Activated CD4-positive, alpha-beta T cell treated with anti-CD3 and anti-CD28 coated beads, Interleukin-2, amount 10 ng/mL, durations not matched to agents 7 days and 5 days (primary cell): ENCODE data around the gene CXCL16. TPM values are rescaled to one million over a fixed set of nuclear protein-coding genes. Genes with fewer than 3 reads are reported as not detected.
A peak's percentile ranks its signal among the peaks of the same experiment; 100 is the strongest.
"Not testable (repeated sequence)": the region's sequence is repeated elsewhere in the genome, so short reads cannot be mapped to it uniquely, and the experiment has no call there.

Source experiments
- CTCF ChIA-PET: fragments of 350-600 bp; sonication (Branson Sonifier 250); formaldehyde crosslinking; loops from one replicate; lab custom pipeline; 2021; ENCODE audit warnings: antibody characterized with exemption; lab: Charles Lee
- POLR2A ChIA-PET: fragments of 350-600 bp; sonication (Branson Sonifier 250); formaldehyde crosslinking; loops from one replicate; lab custom pipeline; 2021; ENCODE audit warnings: antibody characterized with exemption; lab: Charles Lee
- DNase-seq: peaks from one replicate; pipeline ENCODE4 v3.0.0-alpha.2; 2020
- H3K27ac Mint-ChIP-seq: one replicate; pipeline ENCODE4 v1.8.0; 2021; ENCODE audit warnings: mild to moderate bottlenecking, moderate library complexity, mixed read lengths
- H3K27me3 Mint-ChIP-seq: one replicate; pipeline ENCODE4 v1.8.0; 2021; ENCODE audit warnings: mixed read lengths
- H3K36me3 Mint-ChIP-seq: one replicate; pipeline ENCODE4 v1.8.0; 2021; ENCODE audit warnings: low read depth, mixed read lengths
- H3K4me1 Mint-ChIP-seq: one replicate; pipeline ENCODE4 v1.8.0; 2021; ENCODE audit warnings: mixed read lengths
- H3K4me3 Mint-ChIP-seq: one replicate; pipeline ENCODE4 v1.8.0; 2021; ENCODE audit warnings: mild to moderate bottlenecking, moderate library complexity, mixed read lengths
- H3K9me3 Mint-ChIP-seq: one replicate; pipeline ENCODE4 v1.8.0; 2021; ENCODE audit warnings: mixed read lengths
- total RNA-seq, 2 experiments: library from RNA; stranded (reverse); gene quantifications; one replicate each; pipeline ENCODE4 v1.2.3, GENCODE V29; 2021

The CXCL16 gene
- total RNA-seq, 2 experiments from 2014 or later = 0.94 to 1.6 TPM

GRCh38 chr17:4703330-4703691, 36.4 kb downstream of the CXCL16 start:
- H3K4me3 Mint-ChIP-seq = peak overlapping the region; percentile 89
- H3K9me3 Mint-ChIP-seq = peaks cover 2% of the 10 kb centered on the region
- DNase-seq = no peak
- peaks cover 12% of the 10 kb centered on the region for H3K36me3 Mint-ChIP-seq
- peak overlapping the region; percentile 97 for H3K27ac Mint-ChIP-seq
- H3K27me3 Mint-ChIP-seq = no peaks in the 10 kb centered on the region
- ChIA-PET CTCF (interaction anchor here (1.2 to 3.2 kb wide), 4 partner anchors 10 to 197 kb away, joined by 3 to 12 read pairs (median 4); partner anchors contain the start of gene C17orf107), POLR2A (no interaction called here)
- H3K4me1 Mint-ChIP-seq = peaks cover 50% of the 10 kb centered on the region

- peaks cover 17% of the 10 kb centered on the region for H3K36me3 Mint-ChIP-seq
- peaks cover 58% of the 10 kb centered on the region for H3K4me1 Mint-ChIP-seq
- no peaks in the 10 kb centered on the region for H3K27me3 Mint-ChIP-seq
- DNase-seq = no peak
- no peak overlapping the region for H3K4me3 Mint-ChIP-seq
- ChIA-PET POLR2A (interaction anchor here (0.6 kb wide), 1 partner anchor 788 kb away, joined by 3 read pairs; no protein-coding TSS in a partner anchor), CTCF (interaction anchor here (0.6 to 3.2 kb wide), 3 partner anchors 89 to 228 kb away, joined by 3 to 12 read pairs (median 4); no protein-coding TSS in a partner anchor)
- H3K27ac Mint-ChIP-seq = peak overlapping the region; percentile 48
- no peaks in the 10 kb centered on the region for H3K9me3 Mint-ChIP-seq
Observed at GRCh38 chr17:4701116-4701515, 38.6 kb downstream of the CXCL16 start.

- H3K9me3 Mint-ChIP-seq, CTCF ChIA-PET, POLR2A ChIA-PET, H3K27ac Mint-ChIP-seq, DNase-seq, H3K4me3 Mint-ChIP-seq, H3K27me3 Mint-ChIP-seq: not testable (repeated sequence)
- Mint-ChIP-seq H3K4me1 (peaks cover 46% of the 10 kb centered on the region), H3K36me3 (peaks cover 13% of the 10 kb centered on the region)
Observed at GRCh38 chr17:4699401-4700056, 40.2 kb downstream of the CXCL16 start.

- H3K27me3 Mint-ChIP-seq = no peaks in the 10 kb centered on the region
- H3K9me3 Mint-ChIP-seq = no peaks in the 10 kb centered on the region
- peak overlapping the region; percentile 85 for H3K27ac Mint-ChIP-seq
- CTCF ChIA-PET = interaction anchor here (1.2 kb wide), 1 partner anchor 14 kb away, joined by 5 read pairs; the partner anchor contains the start of gene ARRB2
- POLR2A ChIA-PET = no interaction called here
- H3K4me1 Mint-ChIP-seq = peaks cover 28% of the 10 kb centered on the region
- DNase-seq = peak; percentile 22
- peak overlapping the region; percentile 19 for H3K4me3 Mint-ChIP-seq
- H3K36me3 Mint-ChIP-seq = peaks cover 24% of the 10 kb centered on the region
Observed at GRCh38 chr17:4696437-4696805, 43.3 kb downstream of the CXCL16 start.

- Mint-ChIP-seq H3K27ac (no peak overlapping the region), H3K27me3 (no peaks in the 10 kb centered on the region), H3K36me3 (peaks cover 47% of the 10 kb centered on the region), H3K4me3 (no peak overlapping the region), H3K4me1 (peaks cover 30% of the 10 kb centered on the region), H3K9me3 (no peaks in the 10 kb centered on the region)
- POLR2A ChIA-PET = no interaction called here
- CTCF ChIA-PET = no interaction called here
- no peak for DNase-seq
Observed at GRCh38 chr17:4693416-4693815, 46.3 kb downstream of the CXCL16 start.

GRCh38 chr17:4691686-4692085, 48.0 kb downstream of the CXCL16 start:
- Mint-ChIP-seq H3K4me3 (no peak overlapping the region), H3K27ac (no peak overlapping the region), H3K27me3 (no peaks in the 10 kb centered on the region), H3K9me3 (no peaks in the 10 kb centered on the region), H3K4me1 (peaks cover 19% of the 10 kb centered on the region), H3K36me3 (peaks cover 51% of the 10 kb centered on the region)
- no peak for DNase-seq
- ChIA-PET POLR2A (no interaction called here), CTCF (interaction anchor here (1.6 to 1.9 kb wide), 2 partner anchors 11 to 18 kb away, joined by 4 to 5 read pairs; partner anchors contain the start of gene ARRB2)

- no peak overlapping the region for H3K27ac Mint-ChIP-seq
- no peak for DNase-seq
- ChIA-PET CTCF (interaction anchor here (1.6 to 1.9 kb wide), 2 partner anchors 12 to 19 kb away, joined by 4 to 5 read pairs; partner anchors contain the start of gene ARRB2), POLR2A (no interaction called here)
- H3K36me3 Mint-ChIP-seq = peaks cover 50% of the 10 kb centered on the region
- no peaks in the 10 kb centered on the region for H3K27me3 Mint-ChIP-seq
- H3K4me3 Mint-ChIP-seq = no peak overlapping the region
- H3K4me1 Mint-ChIP-seq = peaks cover 13% of the 10 kb centered on the region
- H3K9me3 Mint-ChIP-seq = no peaks in the 10 kb centered on the region
Observed at GRCh38 chr17:4690745-4691144, 49.0 kb downstream of the CXCL16 start.

- H3K4me3 Mint-ChIP-seq, H3K9me3 Mint-ChIP-seq, H3K27me3 Mint-ChIP-seq, H3K27ac Mint-ChIP-seq, DNase-seq, POLR2A ChIA-PET: not testable (repeated sequence)
- Mint-ChIP-seq H3K4me1 (peaks cover 12% of the 10 kb centered on the region), H3K36me3 (peaks cover 55% of the 10 kb centered on the region)
- CTCF ChIA-PET = interaction anchor here (1.9 kb wide), 1 partner anchor 12 kb away, joined by 5 read pairs; no protein-coding TSS in a partner anchor
Observed at GRCh38 chr17:4689872-4690271, 49.9 kb downstream of the CXCL16 start.

- CTCF ChIA-PET, DNase-seq, H3K9me3 Mint-ChIP-seq, H3K27me3 Mint-ChIP-seq, POLR2A ChIA-PET, H3K27ac Mint-ChIP-seq, H3K4me3 Mint-ChIP-seq, H3K4me1 Mint-ChIP-seq: not testable (repeated sequence)
- peaks cover 36% of the 10 kb centered on the region for H3K36me3 Mint-ChIP-seq
Observed at GRCh38 chr17:4683739-4684138, 56.0 kb downstream of the CXCL16 start.

Other genes with a start within 250 kb of the CXCL16 start
- gene SPNS2, start 241.0 kb downstream of the CXCL16 start, total RNA-seq = under 1 TPM; 0.25 to 0.29 TPM
- gene MYBBP1A, start 184.5 kb downstream of the CXCL16 start, total RNA-seq = 10 to 100 TPM; 58.0 to 59.0 TPM
- not detected for gene GGT6, start 179.4 kb downstream of the CXCL16 start, total RNA-seq
- gene SMTNL2, start 155.4 kb downstream of the CXCL16 start, total RNA-seq = not detected
- under 1 TPM in 1 of 2 experiments, not detected in 1; 0.17 TPM for gene ALOX15, start 98.2 kb downstream of the CXCL16 start, total RNA-seq
- gene PELP1, start 35.8 kb downstream of the CXCL16 start, total RNA-seq = 10 to 100 TPM; 61.6 to 73.2 TPM
- gene ARRB2, start 29.3 kb downstream of the CXCL16 start, total RNA-seq = 100 to 1,000 TPM; 323 to 336 TPM
- gene MED11, start 8.5 kb downstream of the CXCL16 start, total RNA-seq = 10 to 100 TPM; 19.6 to 23.6 TPM
- gene ZMYND15, start 95 bp downstream of the CXCL16 start, total RNA-seq = under 1 TPM in 1 of 2 experiments, not detected in 1; 0.07 TPM
- not detected for gene TM4SF5, start 32.0 kb upstream of the CXCL16 start, total RNA-seq
- gene VMO1, start 46.4 kb upstream of the CXCL16 start, total RNA-seq = under 1 TPM in 1 of 2 experiments, not detected in 1; 0.32 TPM
- not detected for gene GLTPD2, start 49.0 kb upstream of the CXCL16 start, total RNA-seq
- gene PSMB6, start 56.2 kb upstream of the CXCL16 start, total RNA-seq = 100 to 1,000 TPM in 1 of 2 experiments, 10 to 100 TPM in 1; 95.3 to 115 TPM
- 10 to 100 TPM; 16.6 to 17.3 TPM for gene PLD2, start 67.2 kb upstream of the CXCL16 start, total RNA-seq
- 100 to 1,000 TPM; 112 to 133 TPM for gene MINK1, start 93.4 kb upstream of the CXCL16 start, total RNA-seq
- under 1 TPM; 0.77 to 0.92 TPM for gene C17orf107, start 159.6 kb upstream of the CXCL16 start, total RNA-seq
- gene CHRNE, start 163.2 kb upstream of the CXCL16 start, total RNA-seq = under 1 TPM; 0.25 to 0.42 TPM
- not detected for gene GP1BA, start 192.3 kb upstream of the CXCL16 start, total RNA-seq
- 10 to 100 TPM; 73.0 to 75.3 TPM for gene SLC25A11, start 200.1 kb upstream of the CXCL16 start, total RNA-seq
- 100 to 1,000 TPM; 254 to 273 TPM for gene RNF167, start 200.3 kb upstream of the CXCL16 start, total RNA-seq
- gene PFN1, start 208.6 kb upstream of the CXCL16 start, total RNA-seq = 1,000 to 10,000 TPM; 2,428 to 2,438 TPM
- 10 to 100 TPM; 44.9 to 54.8 TPM for gene ENO3, start 211.2 kb upstream of the CXCL16 start, total RNA-seq
- gene SPAG7, start 227.9 kb upstream of the CXCL16 start, total RNA-seq = 10 to 100 TPM; 47.7 to 53.6 TPM
- 10 to 100 TPM; 58.2 to 62.7 TPM for gene CAMTA2, start 247.7 kb upstream of the CXCL16 start, total RNA-seq